HUES6 (cell line): Measurements from ENCODE around the gene PSMD8.

Source experiments
- H3K27ac ChIP-seq: 2 replicates; pipeline ENCODE4 v1.7.0; 2013; ENCODE audit warnings: low read depth, mild to moderate bottlenecking, low read length, inconsistent platforms
- H3K27me3 ChIP-seq: 2 replicates; pipeline ENCODE4 v1.6.1; 2013; ENCODE audit warnings: low read length; ENCODE audit not compliant: control insufficient read depth, insufficient read depth
- H3K36me3 ChIP-seq: 2 replicates; pipeline ENCODE4 v1.6.1; 2013; ENCODE audit warnings: low read length; ENCODE audit not compliant: control insufficient read depth, insufficient read depth
- H3K4me1 ChIP-seq: 2 replicates; pipeline ENCODE4 v1.6.1; 2013; ENCODE audit warnings: low read length; ENCODE audit not compliant: control insufficient read depth, insufficient read depth
- H3K4me3 ChIP-seq: 2 replicates; pipeline ENCODE4 v1.5.1; 2013; ENCODE audit warnings: low read depth, low read length
- H3K9ac ChIP-seq: one replicate; pipeline ENCODE4 v1.6.1; 2013; ENCODE audit warnings: mild to moderate bottlenecking, low read length
- H3K9me3 ChIP-seq: 2 replicates; pipeline ENCODE4 v1.6.1; 2013; ENCODE audit warnings: low read depth, low read length; ENCODE audit not compliant: control insufficient read depth, insufficient read depth

PSMD8 gene

DNA sequence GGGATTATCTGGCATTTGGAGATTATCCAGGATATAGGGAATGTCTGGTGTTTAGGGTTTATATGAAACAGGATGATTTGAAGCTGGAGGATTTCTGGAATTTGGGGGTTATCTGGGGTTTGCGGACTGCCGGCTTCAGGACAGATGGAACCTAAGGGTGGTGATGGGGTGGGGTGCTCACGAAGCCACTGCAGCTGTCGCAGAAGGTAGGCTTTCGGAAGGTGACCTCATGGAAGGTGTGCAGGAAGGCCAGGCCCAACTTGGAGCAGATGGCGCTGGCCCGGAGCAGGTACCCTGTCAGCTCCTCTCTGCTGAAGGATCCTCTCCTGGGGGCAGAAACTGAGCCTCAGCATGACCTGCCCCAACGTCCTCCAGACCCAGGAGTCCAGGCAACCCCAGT, 38.1 kb downstream of the PSMD8 start:
- no peaks in the 10 kb centered on the region for H3K36me3 ChIP-seq
- H3K9me3 ChIP-seq: no peaks in the 10 kb centered on the region
- no peaks in the 10 kb centered on the region for H3K27me3 ChIP-seq
- no peak overlapping the region for H3K9ac ChIP-seq
- H3K4me1 ChIP-seq: peaks cover 5% of the 10 kb centered on the region
- no peak overlapping the region for H3K27ac ChIP-seq
- H3K4me3 ChIP-seq: no peak overlapping the region

DNA sequence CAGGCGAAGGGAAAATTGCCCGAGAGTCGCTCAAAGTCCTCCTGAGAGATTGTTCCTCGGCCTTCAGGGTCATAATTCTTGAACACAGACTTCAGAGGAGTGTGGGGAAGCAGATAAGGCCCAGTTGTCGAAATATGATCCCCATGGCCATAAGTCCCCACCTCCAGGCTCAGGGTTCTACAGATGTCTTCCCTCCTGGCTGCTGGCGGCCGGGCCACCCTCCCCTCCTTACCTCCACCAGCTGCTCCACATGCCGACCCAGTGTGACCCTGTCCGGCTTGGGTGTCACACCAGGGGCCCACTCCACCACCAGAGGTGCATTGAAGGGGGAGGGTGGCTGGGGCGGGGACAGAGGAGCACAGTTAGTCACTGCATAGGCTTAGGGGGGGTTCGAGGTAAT, 38.6 kb downstream of the PSMD8 start:
- H3K4me1 ChIP-seq: peaks cover 7% of the 10 kb centered on the region

DNA sequence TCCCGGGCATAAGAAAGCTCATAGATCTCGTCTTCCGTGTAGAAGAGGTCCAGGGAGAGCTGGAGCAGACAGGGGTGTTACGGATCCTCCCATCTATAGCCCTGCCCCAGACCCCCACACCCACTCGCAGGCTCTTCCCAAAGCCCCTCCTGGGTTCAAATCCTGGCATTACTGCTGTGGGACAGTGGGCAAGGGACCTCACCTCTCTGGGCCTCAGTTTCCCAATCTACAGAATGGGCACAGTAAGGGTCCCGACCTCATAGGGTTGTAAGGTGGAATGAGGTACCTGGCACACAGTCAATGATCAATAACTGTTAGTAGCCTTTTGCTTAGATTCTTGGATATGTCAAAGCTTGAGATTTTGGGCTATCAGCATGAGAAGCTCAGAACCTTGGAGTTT, 39.0 kb downstream of the PSMD8 start:
- no peaks in the 10 kb centered on the region for H3K36me3 ChIP-seq
- H3K4me3 ChIP-seq: no peak overlapping the region
- peaks cover 10% of the 10 kb centered on the region for H3K4me1 ChIP-seq
- H3K9me3 ChIP-seq: no peaks in the 10 kb centered on the region
- no peak overlapping the region for H3K27ac ChIP-seq
- no peak overlapping the region for H3K9ac ChIP-seq
- H3K27me3 ChIP-seq: peaks cover 2% of the 10 kb centered on the region; the same call in 1 of the 2 replicates

More for the DNA sequence above, 38.6 kb downstream of the PSMD8 start:
- no peak overlapping the region for H3K27ac ChIP-seq
- H3K9ac ChIP-seq: no peak overlapping the region
- no peak overlapping the region for H3K4me3 ChIP-seq
- no peaks in the 10 kb centered on the region for H3K27me3 ChIP-seq
- H3K36me3 ChIP-seq: no peaks in the 10 kb centered on the region
- H3K9me3 ChIP-seq: no peaks in the 10 kb centered on the region

DNA sequence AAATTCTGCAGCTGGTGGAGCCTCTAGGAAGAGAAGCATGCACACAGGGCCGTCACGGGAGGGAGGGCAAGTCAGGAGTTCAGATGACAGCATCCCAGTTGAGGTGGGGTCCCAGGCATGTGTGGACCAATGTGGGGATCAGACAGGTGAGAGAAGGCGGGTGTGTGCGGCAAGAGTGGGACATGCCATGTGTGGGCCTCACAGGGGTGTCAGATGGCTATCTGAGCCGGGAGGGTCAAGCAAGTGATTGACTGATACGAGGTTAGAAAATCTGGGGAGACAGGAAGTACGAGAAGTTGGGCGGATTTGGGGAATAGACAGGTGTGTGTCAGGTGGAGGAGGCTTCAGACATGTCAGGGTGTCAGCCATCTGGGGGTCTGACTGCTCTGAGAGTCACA, 42.8 kb downstream of the PSMD8 start:
- no peaks in the 10 kb centered on the region for H3K9me3 ChIP-seq
- peak overlapping the region; percentile 63 for H3K4me3 ChIP-seq
- H3K36me3 ChIP-seq: no peaks in the 10 kb centered on the region
- peaks cover 10% of the 10 kb centered on the region for H3K27me3 ChIP-seq
- no peak overlapping the region for H3K9ac ChIP-seq
- H3K4me1 ChIP-seq: peaks cover 11% of the 10 kb centered on the region
- no peak overlapping the region for H3K27ac ChIP-seq

DNA sequence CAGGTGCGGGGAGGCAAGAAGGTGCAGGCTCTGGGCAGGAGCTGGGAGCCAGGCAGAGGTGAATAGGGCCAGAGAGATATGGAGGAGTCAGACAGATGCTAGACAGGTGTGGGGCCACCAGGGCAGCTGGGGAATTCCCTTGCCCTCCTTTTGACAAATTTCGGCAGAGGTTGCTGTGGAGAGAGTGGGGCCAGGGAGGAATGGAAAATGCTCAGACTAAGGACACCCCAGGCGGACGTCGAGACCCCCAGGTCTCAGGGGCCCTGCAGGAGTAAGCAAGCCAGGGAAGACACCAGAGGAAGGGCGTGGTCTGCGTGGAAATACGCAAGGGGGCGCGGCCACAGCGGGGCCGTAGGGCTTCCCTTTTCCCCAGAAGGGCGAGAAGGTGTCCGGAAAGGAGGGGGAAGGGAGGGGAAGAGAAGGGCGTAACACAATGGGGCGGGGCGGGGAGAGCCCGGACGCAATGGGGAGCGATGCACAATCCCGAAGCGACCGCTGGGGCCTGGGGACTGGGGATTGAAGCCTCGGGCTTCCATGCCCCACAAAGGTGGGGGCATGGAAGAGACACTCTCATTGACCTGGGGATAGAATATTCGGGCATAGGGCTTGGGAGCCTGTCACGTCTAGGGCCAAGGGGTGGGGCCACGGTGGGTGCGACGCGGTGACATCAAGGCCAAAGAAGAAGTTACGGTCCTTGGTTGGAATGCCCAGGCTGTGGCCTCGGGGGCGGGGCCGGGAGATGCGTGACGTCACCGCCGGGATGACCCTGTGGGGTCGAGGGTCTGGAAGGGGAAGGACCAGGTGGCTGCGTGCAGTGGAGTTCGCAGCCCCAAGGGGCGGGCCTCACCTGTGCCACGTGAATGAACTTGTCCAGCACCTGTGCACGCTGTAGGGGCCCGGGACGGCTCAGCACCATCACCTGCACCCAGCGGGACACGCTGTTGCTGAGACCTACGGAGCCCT, 43.5 kb downstream of the PSMD8 start:
- H3K4me3 ChIP-seq: peak overlapping the region; percentile 63
- no peak overlapping the region for H3K9ac ChIP-seq
- peaks cover 10% of the 10 kb centered on the region for H3K27me3 ChIP-seq

DNA sequence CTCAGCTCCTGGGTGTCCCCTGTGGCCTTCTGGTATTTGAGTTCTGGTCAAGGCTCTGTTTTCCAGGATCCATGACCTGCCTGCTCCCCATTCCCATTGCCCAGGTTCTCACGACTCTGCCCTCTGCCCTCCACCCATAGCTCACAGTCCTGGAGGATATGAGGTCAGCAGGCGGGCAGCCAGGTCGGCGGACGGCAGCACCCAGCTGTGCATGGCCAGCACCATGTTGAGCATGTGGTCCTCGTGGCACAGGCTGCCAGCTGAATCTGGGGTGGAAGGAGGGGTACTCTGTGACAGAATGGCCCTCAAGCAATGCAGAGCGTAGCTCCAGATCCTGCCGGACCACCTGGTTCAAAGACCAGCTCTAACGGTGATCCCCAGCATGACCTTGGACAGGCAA, 46.6 kb downstream of the PSMD8 start:
- Histone ChIP-seq H3K27me3 (peaks cover 10% of the 10 kb centered on the region), H3K9ac (no peak overlapping the region), H3K4me3 (no peak overlapping the region), H3K27ac (no peak overlapping the region), H3K4me1 (peaks cover 18% of the 10 kb centered on the region), H3K9me3 (no peaks in the 10 kb centered on the region), H3K36me3 (no peaks in the 10 kb centered on the region)

More for the DNA sequence above, 43.5 kb downstream of the PSMD8 start:
- H3K27ac ChIP-seq: no peak overlapping the region
- H3K4me1 ChIP-seq: peaks cover 11% of the 10 kb centered on the region
- no peaks in the 10 kb centered on the region for H3K9me3 ChIP-seq
- H3K36me3 ChIP-seq: no peaks in the 10 kb centered on the region

DNA sequence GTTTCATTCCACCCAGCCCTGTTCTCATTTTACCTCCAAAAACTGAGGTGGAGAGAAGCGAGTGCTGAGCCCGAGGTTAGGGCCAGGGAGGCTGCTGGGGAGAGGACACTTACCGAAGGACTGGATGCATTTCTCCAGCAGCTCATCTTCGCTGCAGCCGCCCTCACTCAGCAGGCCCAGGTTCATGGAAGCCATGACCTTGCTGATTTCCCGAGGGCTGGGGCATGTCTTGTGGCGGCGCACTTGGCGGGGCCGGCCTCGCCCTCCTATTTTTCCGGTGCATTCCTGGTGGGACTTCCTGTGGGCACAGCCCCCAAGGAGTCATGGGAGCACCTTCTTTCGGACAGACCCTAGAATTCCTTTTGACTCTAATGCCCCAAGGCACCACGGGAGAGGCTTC, 47.5 kb downstream of the PSMD8 start:
- H3K4me1 ChIP-seq: peaks cover 24% of the 10 kb centered on the region
- H3K4me3 ChIP-seq: no peak overlapping the region
- H3K9me3 ChIP-seq: no peaks in the 10 kb centered on the region
- no peak overlapping the region for H3K27ac ChIP-seq
- no peaks in the 10 kb centered on the region for H3K36me3 ChIP-seq
- peaks cover 10% of the 10 kb centered on the region for H3K27me3 ChIP-seq
- no peak overlapping the region for H3K9ac ChIP-seq

DNA sequence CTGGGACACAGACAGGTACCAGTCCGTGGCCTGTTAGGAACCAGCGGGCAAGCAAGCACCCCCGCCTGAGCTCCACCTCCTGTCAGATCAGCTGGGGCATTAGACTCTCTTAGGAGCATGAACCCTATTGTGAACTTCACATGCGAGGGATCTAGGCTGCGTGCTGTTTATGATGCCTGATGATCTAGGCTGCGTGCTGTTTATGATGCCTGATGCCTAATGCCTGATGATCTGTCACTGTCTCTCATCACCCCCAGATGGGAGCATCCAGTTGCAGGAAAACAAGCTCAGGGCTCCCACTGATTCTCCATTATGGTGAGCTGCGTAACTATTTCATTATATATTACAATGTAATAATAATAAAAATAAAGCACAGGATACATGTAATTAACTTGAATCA, 48.1 kb downstream of the PSMD8 start:
- Histone ChIP-seq H3K27ac (no peak overlapping the region), H3K4me1 (peaks cover 19% of the 10 kb centered on the region), H3K36me3 (no peaks in the 10 kb centered on the region), H3K27me3 (peaks cover 10% of the 10 kb centered on the region), H3K9ac (no peak overlapping the region), H3K9me3 (no peaks in the 10 kb centered on the region), H3K4me3 (no peak overlapping the region)

DNA sequence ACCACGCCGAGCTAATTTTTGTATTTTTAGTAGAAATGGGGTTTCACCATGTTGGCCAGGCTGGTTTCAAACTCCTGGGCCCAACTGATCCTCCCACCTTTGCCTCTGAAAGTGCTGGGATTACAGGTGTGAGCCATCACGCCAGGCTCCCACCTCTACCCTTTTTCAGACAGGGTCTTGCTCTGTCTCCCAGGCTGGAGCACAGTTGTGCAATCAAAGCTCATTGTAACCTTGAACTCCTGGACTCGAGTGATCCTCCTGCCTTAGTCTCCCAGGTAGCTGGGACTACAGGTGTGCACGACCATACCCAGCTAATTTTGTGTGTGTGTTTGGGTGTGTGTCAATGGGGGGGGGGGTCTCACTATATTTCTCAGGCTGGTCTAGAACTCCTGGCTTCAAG, 49.9 kb downstream of the PSMD8 start:
- no peak overlapping the region for H3K4me3 ChIP-seq
- no peaks in the 10 kb centered on the region for H3K36me3 ChIP-seq
- H3K27ac ChIP-seq: no peak overlapping the region
- H3K9me3 ChIP-seq: no peaks in the 10 kb centered on the region
- H3K27me3 ChIP-seq: no peaks in the 10 kb centered on the region
- peaks cover 13% of the 10 kb centered on the region for H3K4me1 ChIP-seq
- no peak overlapping the region for H3K9ac ChIP-seq

DNA sequence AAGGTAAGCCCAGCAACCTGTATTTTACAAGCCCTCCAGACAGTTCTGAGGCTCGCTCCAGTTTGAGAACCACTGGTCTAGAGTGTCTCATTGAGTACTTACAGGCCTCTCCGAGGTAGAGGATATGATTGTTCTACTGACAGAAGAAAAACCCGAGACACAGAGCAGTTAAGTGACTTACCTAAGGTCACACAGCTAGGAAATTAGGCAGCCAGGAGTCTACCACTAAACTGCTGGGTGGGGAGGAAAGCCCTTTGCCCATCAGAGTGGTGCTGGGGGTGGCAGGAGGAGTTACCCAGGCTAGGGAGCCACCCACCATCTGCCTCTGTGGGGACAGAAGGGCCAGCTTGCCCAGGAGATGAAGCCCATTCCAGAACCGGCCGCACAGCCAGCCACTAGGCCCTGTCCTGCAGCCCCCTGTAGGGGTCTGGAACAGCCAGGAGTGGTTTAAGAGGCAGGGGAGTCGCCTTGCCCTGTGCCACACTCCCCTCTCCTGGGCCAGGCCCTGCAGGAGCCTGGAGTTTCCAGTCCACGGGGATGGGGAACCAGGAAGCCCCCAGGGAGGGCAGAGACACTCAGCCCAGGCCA, 50.9 kb downstream of the PSMD8 start:
- H3K27ac ChIP-seq: no peak overlapping the region
- no peak overlapping the region for H3K4me3 ChIP-seq
- H3K4me1 ChIP-seq: peaks cover 13% of the 10 kb centered on the region
- H3K36me3 ChIP-seq: no peaks in the 10 kb centered on the region
- no peaks in the 10 kb centered on the region for H3K27me3 ChIP-seq
- H3K9ac ChIP-seq: peak overlapping the region; percentile 29
- H3K9me3 ChIP-seq: no peaks in the 10 kb centered on the region

DNA sequence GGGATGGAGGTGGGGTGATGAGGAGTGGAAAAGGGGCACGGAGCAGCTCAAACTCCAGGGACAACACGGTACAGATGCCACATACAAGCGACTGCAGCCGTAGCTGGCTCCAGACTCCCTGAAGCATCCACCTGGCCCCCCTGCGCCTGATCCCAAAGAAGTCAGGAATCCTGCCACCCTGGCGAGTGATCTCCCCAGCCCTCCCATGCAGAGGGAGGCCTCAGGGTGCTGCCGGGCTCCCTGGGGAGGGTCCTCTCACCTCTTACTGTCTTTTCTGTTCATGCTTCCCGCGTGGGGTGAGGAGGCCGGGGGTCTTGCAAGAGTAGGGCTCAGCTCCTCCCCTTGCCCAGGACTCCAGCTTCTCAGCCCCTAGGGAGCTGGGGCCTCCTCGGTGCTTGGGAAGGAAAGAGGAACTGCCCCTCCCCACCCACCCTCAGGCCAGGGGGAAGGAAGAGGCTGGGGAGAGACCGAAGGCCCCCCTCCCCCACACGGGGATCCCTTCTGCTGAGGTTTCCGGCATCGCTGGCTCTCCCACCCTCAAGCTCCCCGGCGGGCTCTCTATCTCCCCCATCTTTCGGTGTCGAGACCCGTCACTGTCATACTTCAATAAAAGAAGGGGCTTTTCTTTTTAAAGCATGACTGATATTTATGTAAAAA, 51.6 kb downstream of the PSMD8 start, which contains the start of gene RASGRP4:
TSS of gene RASGRP4 (minus strand) at position 410 of the 657 bp plus-strand sequence. CDS start at position 282, 128 bp downstream.
- Histone ChIP-seq H3K36me3 (no peaks in the 10 kb centered on the region), H3K4me1 (peaks cover 13% of the 10 kb centered on the region), H3K9me3 (no peaks in the 10 kb centered on the region), H3K4me3 (peak within 1 kb of the TSS; percentile 27; the same call in 1 of the 2 replicates), H3K27me3 (no peaks in the 10 kb centered on the region), H3K27ac (no peak within 1 kb of the TSS), H3K9ac (peak within 1 kb of the TSS; percentile 29)
